NCI-H748 treated with DMSO at 0.1 percent for 48 hours (cell line): ENCODE measurements around the gene OXT.
A peak's percentile ranks its signal among the peaks of the same experiment; 100 is the strongest.
"Not testable (repeated sequence)": the region's sequence is repeated elsewhere in the genome, so short reads cannot be mapped to it uniquely, and the experiment has no call there.

Source experiments
- DNase-seq: peaks from one replicate; lab custom pipeline; 2025; lab: John Stamatoyannopoulos, UW

The OXT gene

DNA sequence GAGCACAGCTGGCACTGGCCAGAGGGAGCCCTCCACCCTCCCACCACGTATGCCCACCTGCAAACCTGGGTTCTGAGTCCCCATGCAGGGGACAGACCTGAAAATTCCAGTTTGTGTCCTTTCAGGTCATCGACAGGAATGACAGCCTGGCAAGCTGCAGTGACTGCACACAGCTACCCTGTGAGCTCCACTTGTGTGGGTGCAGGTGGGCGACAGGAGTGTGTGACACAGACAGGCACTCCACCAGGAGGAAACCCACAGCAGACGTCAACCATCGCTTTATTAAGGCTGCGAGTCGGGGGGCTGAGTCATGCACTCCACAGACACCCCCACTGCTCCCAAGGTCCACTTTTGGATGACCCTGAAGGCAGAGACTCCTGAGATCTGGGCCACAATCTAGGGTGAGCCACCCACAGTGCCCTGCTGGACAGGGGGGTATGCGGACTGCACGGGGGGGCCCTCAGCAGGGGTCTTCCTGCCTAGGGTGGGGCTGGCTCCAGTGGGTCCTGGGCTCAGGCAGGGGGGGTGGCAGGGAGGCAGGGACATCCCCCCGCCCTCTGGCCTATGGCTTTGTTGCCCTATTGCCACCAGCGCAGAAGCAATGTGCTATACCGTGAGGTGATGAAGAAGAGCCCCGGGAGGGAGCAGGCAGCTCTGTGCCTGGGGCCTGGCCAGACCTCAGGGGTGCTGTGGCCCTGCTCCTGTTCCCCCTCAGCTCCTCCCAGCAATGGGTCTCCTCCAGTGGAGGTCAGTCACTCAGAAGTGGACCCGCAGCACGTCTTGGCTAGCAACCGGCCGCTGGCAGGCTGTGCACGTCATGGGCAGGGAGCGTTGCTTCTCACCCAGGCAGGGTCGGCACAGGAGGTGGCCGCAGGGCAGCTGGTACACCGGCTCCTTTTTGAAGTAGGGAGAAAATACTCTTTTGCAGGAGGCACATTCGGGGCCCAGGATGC, 38.2 kb downstream of the OXT start:
- no peak for DNase-seq

DNA sequence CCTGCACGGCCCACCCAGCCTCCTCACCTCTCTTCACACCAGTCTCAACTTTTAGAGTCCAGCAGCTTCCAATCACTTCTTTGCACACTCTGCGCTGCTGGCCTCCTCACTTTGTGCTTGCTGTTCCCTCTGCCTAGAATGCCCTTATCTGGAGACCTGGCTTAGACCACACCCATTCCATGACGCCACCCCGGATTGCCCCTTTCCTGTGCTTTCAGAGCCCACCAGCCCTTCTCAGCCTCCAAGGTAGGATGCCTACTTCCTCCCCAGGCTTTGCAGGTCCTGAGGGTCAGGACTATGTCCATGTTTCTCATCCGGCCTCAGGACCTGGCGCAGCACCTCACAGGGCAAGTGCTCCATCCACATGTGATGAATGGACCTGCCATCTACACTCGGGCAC, 40.1 kb downstream of the OXT start:
- no peak for DNase-seq

DNA sequence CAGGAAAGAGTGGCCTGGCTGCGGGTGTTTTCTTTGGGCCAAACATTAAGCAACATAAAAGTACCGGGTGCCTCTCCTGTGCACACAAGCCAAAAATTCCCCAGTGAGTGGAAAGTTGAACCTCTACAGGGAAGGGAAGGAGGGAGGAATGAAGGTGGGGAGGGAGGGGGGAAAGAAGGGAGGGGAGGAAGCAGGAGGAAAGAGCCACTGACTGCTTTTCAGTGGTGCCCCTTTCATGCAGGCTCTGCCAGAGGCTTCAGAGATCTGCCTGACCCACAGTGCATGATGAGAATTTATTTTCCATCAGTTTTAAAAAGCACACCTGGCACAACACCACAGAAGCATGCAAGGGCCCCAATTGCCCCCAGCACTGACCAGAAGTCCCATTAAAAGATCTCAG, 40.6 kb downstream of the OXT start:
- DNase-seq = no peak

DNA sequence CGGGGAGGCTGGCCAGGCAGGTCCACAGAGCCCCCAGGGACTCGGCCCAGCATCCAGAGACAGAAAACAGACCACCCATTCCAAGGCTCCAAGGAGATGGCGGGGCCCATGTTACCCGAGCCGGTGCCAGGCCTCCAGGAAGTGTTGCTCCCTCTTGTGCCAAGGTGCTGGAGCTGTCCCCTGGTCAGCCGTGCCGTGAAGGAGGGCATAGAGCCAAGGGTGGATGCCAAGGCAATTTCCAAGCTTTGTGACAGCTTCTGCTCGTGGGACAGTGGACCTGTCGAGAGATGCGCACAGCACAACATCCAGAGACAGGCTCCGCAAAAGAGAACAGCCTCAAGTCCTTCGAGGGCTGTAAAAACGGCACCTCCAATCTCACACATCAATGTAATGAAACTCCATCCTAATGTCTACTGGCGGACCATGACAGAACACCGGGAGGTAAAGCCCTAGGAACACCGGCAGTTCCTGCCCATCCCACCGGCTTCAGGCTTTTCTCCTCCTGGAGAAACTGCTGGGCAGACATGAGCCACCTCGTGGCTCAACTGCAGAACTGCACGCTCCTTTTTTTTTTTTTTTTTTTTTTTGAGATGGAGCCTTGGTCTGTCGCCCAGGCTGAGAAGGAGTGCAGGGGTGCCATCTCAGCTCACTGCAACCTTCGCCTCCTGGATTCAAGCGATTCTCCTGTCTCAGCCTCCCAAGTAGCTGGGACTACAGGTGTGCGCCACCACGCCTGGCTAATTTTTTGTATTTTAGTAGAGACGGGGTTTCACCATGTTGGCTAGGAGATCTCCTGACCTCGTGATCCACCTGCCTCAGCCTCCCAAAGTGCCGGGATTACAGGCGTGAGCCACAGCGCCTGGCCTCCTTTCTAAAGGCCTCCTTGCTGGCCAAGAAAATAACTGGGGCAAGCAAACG, 44.0 kb downstream of the OXT start:
- peak; percentile 35 for DNase-seq

DNA sequence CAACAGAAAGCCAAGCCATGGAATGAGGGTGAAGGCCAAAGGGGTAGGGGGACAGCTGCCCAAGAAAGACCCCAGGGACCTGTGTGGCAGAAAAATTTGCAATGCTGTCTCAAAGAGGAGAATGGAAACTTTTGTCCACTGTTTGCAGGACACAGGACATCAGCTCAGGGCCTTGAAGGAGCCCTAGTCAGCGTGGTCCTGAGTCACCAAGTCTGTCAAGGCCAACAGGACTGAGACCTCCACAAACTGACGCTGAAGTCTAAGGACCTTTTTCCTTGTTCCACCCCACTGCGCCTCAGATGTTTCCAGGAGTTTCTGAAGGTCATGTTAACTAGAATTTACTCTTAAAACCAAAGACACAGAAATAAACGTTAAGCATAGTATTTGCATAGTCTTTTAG, 44.9 kb downstream of the OXT start:
- no peak for DNase-seq

DNA sequence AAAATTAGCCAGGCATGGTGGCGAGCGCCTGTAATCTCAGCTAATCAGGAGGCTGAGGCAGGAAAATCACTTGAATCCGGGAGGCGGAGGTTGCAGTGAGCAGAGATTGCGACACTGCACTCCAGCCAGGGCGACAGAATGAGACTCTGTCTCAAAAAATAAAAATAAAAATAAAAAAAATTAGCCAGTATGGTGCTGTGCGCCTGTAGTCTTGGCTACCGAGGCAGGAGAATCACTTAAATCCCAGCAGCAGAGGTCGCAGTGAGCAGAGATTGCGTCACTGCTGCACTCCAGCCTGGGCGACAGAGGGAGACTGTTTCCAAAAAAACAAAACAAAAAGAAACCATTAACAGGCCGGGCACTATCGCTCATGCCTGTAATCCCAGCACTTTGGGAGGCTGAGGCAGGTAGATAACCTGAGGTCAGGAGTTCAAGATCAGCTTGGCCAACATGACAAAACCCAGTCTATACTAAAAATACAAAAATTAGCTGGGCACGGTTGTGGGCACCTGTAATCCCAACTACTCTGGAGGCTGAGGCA, 46.5 kb downstream of the OXT start:
- DNase-seq = not testable (repeated sequence)

DNA sequence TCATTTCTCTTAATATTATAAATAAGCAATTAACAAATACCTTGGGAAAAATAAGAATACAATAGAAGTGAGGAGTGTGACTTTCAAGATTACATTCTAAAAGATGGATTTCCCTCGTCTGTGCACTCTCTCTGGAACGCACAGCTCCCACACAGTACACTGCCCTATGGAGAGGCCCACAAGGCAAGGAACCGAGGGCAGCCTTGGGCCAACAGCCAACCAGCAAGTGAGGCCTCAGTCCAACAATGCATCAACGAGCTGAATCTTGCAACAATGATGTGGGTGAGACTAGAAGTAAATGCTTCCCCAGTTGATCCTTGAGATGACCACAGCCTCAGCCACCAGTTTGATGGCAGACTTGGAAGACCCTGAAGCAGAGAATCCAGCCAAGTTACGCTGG, 47.6 kb downstream of the OXT start:
- no peak for DNase-seq

DNA sequence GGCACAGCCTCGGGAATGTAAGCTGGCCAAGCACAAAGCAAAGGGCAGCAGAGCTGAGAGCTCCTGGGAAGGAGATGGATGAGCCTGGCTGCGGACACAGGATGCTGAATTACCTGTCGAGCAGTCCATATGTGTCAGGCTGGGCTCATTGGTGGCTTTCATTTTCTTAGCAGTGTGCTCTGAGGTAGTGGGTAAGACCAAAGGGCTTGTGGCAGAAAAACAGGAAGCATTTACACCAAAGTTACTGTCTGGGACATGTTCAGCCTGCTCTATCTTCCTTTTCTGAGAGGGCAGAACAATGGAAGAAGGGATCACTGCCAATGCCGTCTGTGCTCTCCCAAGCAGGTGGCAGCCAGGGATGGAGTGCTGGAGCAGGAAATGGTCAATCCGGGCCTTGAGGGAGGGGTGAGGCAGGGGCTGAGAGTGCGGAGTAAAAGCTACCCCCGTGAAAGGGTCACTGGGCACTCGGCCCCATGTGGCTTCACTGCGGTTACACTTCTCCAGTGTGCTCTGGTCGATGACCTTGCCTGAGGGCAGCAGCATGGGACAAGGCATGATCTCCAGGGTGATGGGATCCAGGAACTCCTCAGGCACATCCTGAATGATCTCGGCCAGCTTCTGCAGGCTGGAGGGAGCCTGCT, 50.0 kb downstream of the OXT start:
- no peak for DNase-seq
